DMS153 treated with DMSO at 0.1 percent for 48 hours (cell line): ENCODE results near the gene DOCK7.

Experiments
- DNase-seq: peaks from one replicate; lab custom pipeline; 2025; ENCODE audit not compliant: unreplicated experiment; lab: John Stamatoyannopoulos, UW

Gene DOCK7

DNA sequence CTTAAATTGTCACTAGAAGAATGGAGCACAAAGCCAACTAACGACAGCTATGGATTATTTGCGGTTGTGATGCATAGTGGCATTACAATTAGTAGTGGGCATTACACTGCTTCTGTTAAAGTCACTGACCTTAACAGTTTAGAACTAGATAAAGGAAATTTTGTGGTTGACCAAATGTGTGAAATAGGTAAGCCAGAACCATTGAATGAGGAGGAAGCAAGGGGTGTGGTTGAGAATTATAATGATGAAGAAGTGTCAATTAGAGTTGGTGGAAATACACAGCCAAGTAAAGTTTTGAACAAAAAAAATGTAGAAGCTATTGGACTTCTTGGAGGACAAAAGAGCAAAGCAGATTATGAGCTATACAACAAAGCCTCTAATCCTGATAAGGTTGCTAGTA is 237.9 kb downstream of the DOCK7 start:
- no peak for DNase-seq

DNA sequence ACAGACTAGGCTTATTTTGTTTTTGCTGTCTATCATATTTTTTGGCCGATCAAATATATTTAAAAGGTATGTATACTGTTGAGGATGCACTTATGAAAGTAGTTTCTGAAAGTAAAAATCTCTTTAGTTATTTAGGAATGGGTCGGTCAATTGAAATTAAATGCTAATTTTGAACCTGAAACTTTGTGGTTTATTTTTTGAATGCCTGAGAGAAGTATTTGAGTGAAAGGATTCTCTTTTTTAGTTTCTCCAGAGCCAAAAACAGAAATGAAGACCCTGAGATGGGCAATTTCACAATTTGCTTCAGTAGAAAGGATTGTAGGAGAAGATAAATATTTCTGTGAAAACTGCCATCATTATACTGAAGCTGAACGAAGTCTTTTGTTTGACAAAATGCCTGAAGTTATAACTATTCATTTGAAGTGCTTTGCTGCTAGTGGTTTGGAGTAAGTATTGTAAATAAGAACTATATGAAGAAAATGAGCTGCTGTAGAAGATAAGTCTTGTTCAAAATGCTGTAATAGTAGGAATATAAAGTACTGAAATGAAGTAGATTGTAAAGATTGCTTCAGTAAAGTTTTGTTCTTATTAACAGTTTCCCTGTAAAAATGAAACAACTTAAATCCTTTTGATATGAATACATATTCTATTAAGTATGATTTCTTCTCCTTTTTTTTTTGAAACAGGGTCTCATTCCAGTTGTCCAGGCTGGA is 239.8 kb downstream of the DOCK7 start:
- DNase-seq, result no peak

- DNase-seq, result no peak
These were observed 243.5 kb downstream of the DOCK7 start for GRCh38 chr1:62444701-62445100.

DNA sequence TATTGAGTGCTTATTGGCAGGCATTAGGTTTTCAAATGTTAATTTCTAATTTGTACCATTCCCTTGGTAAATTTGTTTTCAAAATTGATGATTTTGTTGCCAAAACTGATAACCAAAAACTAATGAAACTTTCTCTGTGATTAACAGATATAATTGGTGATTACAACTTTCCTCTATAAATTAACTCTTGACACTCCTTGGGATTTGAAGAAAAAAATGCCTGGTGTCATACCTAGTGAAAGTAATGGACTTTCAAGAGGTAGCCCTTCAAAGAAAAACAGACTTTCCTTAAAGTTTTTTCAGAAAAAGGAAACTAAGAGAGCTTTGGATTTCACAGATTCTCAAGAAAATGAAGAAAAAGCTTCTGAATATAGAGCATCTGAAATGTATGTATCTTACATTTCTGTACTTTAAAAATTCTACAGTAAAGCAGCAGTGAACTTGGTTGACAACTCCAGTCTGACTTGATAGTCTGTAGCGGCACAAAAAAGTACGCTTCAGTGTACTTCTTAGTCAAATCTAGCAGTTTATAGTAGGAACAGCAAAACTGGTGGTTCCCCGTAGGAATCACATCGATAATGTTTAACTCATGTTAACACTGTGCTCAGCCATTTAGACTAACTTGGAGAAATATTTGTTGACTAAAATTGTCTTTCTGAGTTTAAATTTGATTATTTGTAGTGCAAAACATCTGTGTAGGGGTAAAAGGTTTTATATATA is 248.4 kb downstream of the DOCK7 start:
- no peak for DNase-seq

GRCh38 chr1:62438163-62438562 is 250.0 kb downstream of the DOCK7 start:
- DNase-seq, result no peak

GRCh38 chr1:62437273-62437940 is 250.8 kb downstream of the DOCK7 start:
- DNase-seq, result no peak

DNA sequence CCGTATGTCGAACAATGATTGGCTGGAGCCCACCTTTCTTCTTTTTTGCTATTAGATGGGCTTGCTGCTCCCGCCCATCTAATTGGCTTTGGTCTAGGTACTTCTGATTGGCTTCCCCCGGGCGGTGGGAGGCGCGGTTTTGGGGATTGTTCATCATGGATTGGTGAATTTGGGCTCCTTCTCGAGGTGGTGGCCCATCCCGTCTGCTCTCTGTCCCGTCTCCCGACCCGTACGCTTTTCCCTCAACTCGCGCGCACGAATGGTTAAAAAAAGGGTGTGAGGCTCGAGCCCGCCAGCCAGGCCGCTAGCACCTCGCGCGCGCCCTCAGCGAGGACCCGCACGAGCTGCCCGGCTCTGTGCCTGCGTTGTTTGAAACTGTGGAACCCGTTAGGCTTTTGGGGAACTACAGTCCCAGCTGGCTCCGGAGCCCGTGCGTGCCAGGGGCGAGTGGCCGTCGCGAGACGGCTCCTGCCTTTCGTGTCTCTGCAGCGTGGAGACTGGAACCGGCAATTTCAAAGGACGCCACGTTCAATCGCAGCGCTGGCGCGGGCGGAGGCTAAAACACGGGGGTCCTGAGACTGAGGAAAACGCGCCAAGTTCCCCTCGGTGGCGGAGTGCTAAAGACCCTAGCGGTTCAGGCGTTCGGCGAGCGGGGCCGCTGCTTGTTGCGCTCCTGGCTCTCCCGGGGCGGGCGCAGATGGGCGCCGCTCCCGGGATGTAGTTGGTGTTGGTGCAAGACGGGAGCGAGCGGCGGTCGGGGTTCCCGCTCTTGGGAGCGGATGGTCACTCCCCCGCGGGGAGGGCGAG is 251.5 kb downstream of the DOCK7 start, which contains the start of gene USP1:
Gene USP1, plus strand, starts transcription at position 584 of the 807 bp plus-strand sequence. CDS start 2,819 bp downstream, outside the sequence.
- DNase-seq, result peak; percentile 97

GRCh38 chr1:62436039-62436465 is 252.1 kb downstream of the DOCK7 start:
- DNase-seq, result no peak

GRCh38 chr1:62435231-62436038 is 252.8 kb downstream of the DOCK7 start:
- DNase-seq, result no peak

DNA sequence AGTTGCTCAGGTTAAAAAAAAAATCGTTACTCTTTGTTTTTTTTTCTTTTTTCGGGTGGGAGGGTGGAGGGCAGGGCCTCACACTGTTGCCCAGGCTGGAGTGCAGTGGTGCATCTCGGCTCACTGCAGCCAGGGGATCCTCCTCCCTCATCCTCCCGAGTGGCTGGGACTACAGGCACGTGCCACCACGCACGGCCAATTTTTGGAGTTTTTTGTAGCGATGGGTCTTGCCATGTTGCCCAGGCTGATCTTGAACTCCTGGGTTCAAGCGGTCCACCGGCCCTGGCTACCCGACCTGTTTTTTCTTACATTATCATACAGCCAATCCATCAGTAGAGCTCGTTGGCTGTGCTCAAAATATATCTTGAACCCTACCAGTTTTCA is 253.6 kb downstream of the DOCK7 start:
- DNase-seq, result no peak

- no peak for DNase-seq
These were observed 254.1 kb downstream of the DOCK7 start for GRCh38 chr1:62433861-62434617.

GRCh38 chr1:62429581-62429980 is 258.6 kb downstream of the DOCK7 start:
- DNase-seq, result no peak

DNA sequence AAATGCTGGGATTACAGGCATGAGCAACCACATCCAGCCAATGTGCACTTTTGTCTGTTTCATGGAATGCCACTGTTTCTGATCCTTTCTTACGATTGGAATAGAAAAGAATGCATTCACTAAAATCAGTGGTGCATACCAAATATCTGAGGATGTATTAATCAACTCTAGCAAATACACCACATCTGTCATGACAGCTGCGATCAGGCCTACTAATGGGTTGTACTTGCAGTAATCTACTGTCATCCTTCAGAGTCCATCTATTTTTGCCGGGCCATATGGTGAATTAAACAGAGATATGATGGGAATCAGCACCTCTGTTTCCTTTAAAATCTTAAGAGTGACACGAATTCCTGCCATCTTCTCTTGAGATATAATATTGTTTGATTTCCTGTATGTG is 259.8 kb downstream of the DOCK7 start:
- no peak for DNase-seq

- no peak for DNase-seq
These were observed 261.4 kb downstream of the DOCK7 start for GRCh38 chr1:62426794-62427193.

GRCh38 chr1:62426237-62426636 is 261.9 kb downstream of the DOCK7 start:
- no peak for DNase-seq

GRCh38 chr1:62425041-62425440 is 263.1 kb downstream of the DOCK7 start:
- no peak for DNase-seq

DNA sequence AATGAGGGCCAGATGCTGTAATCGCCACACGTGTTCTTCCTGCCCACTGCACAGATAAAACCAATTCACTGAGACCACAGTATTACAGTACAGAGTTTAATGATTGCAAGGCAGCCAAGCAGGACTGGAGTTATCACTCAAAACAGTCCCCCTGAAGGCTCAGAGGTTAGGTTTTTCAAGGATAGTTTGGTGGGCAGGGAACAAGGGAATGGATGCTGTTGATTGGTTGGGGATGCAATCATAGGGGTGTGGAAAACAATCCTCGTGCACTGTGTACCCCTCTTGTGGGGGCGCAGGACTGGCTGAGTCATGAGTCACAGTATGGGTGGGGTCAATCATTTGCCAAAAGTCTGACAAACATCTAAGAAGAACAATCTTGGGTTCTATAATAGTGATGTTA is 263.8 kb downstream of the DOCK7 start:
- no peak for DNase-seq

GRCh38 chr1:62423580-62424242 is 264.5 kb downstream of the DOCK7 start:
- no peak for DNase-seq

- no peak for DNase-seq
These were observed 268.0 kb downstream of the DOCK7 start for GRCh38 chr1:62420214-62420613.
